ENCODE measurements around the gene OR5M3.

Gene OR5M3

DNA sequence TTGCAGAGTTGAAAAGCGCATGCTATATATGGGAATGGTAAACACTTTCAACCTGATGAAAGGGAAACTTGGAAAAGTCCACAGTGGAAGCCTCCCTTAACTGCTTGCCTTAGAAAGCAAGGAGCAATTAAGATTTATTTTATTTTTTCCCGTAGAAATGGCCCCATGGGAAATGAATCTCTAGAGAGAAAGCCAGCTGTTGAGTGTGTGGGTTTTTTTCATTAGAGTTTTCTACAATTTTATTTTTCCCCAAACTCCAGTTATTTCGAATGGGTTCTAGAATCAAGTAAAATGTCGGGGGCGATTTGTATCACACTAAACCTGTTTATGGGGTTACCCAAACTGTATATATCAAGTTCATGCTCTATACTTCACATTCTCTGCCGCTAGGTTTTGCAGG is at the start of gene OR5M3:
OR5M3 (minus strand) TSS at position 101 of the 400 bp plus-strand sequence. CDS start 2,855 bp downstream, outside the sequence.
- DNase-seq, result no peak

DNA sequence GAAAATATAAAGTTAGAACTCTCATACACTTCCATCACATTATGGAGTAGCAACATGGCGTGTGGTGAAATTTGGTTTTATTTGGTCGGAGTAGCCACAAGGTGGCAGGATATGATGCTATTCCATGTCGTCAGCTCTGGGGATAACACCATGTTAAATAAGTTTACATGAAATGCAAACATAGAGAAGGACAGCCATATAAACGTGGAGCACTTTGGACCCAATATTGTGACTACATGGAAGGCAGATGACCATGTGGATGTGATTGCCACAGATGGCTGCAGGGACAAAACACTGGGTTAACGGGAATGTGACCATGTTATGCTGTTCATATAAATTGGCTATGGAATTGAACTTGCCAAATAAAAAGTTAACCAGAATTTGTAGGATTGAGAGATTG is 48.9 kb upstream of the OR5M3 start:
- DNase-seq, result no peak

DNA sequence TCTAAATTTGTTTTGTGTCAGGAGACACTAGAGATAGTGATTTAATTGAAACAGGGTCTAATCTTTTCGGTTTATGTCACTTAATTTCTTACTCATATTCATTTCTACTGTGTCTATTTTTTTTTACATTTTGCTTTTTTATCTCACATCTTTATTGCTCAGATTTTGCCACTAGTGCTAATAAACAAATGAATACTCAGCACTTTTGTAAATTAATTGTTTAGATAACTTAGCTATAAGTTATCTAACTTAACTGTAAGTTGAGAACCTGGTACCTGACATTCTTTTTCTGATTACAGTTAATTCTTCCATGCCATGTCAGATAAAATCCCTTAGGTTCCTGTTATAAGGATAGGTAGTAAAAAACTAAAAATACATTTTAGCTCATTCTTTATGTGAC is 40.1 kb upstream of the OR5M3 start:
- DNase-seq, result no peak

DNA sequence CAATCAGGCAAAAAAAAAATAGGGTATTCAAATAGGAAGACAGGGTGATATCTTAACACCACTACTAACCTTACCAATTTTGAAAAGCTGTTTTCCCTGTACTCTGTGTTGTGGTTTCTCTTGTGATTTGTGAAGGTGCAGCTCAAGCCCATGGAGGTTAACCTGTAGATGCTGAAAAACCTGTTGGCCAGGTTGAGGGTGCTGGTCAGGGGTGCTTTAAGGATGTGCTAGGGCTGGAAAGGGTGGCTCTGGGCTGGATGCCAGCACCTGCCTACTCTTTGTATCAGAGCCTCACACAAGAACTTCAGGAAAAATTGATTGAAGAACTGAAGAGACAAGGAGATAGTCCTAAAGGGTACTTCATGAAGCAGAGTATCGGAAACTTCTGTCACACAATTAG is 36.3 kb upstream of the OR5M3 start:
- no peak for DNase-seq

DNA sequence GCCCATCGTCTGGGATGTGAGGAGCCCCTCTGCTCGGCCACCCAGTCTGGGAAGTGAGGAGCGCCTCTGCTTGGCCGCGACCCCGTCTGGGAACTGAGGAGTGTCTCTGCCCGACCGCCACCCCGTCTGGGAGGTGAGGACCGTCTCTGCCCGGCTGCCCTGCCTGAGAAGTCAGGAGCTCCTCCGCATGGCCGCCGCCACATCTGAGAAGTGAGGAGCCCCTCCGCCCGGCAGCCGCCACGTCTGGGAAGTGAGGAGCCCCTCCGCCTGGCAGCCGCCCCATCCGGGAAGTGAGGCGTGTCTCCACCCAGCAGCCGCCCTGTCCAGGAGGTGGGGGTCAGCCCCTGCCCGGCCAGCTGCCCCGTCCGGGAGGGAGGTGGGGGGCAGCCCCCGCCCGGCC is 23.9 kb upstream of the OR5M3 start:
- DNase-seq, result no peak

DNA sequence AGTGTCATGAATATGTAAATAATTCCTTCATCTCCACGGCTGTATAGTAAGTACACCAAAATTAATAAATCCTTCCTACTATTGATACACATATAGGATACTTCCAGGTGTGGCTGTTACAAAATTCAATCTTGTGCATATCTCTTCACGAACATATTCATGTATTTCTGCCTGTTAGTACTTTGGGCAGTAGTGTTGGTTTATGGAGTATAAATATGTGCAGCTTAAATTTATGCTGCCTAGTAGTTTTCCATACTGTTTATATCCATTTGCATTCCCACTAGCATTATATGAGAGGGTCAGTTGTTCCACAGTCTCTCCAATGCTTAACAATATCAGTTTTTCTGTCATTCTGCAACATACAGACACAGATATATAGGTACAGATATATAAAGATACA is 22.0 kb upstream of the OR5M3 start:
- no peak for DNase-seq

DNA sequence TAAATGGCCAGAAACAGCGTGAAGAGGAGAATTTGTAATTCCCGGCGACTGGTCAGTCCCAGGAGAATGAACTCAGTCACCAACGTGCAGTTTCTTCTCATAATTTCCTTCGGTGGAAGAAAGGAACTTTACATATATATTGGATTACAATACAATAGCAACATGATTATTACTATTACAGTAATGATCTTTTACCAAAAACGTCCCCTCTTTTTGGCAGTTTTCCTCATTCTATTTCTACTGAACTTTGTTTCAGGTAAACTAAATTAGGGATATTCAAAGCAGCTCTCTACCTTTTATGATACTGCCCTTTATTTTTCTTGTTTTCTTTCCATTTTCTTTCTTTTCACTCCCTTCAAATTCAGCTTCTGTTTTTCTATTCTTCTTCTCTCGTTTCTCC is 18.1 kb upstream of the OR5M3 start, which contains the start of gene OR5M8:
OR5M8 (minus strand) TSS at position 101 of the 400 bp plus-strand sequence; CDS start at position 101, 0 bp downstream.
- no peak for DNase-seq

- no peak for DNase-seq
Observed at GRCh38 chr11:56486801-56487200, 13.6 kb upstream of the OR5M3 start.

DNA sequence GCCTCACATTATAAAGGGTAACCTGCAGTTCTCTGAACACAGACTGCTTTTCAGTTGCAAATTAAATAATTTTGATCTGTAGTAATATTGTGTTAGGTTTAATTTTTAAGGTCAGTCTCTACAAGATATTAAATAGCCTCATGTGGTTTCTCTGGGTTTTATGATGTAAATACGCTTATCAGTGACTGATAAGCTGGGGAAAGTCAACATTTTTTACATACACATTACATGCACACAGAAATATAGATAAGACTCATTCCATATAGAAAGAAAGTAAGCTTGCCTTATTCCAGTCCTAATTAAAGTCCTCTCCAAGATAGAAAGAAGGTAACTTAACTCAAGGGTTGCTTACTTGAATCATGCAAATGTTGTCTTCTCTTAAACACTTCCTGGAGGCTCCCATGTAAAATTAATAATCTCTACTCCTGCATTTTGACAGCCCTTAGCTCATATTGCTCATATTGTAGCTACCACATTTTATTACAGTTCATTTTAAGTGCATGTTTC is 1.6 kb upstream of the OR5M3 start:
- DNase-seq, result no peak

- no peak for DNase-seq
Observed at GRCh38 chr11:56457076-56457475, 16.1 kb downstream of the OR5M3 start.

GRCh38 chr11:56453521-56453920 is 19.6 kb downstream of the OR5M3 start:
- no peak for DNase-seq

All from activated T-cell treated with anti-CD3 and anti-CD28 coated beads, Interleukin-2, amount 50 U/mL, for 1 hour (primary cell).